Liver (tissue), 9 donors: ENCODE data around the gene CACNA1I. TPM values are rescaled to one million over a fixed set of nuclear protein-coding genes. Genes with fewer than 3 reads are reported as not detected.

Experiments
- DNase-seq: peaks from one replicate; pipeline ENCODE4 v3.0.0-alpha.2; 2017; ENCODE audit warnings: low spot score
- H3K27ac ChIP-seq, 2 donors: one replicate each; pipeline ENCODE4 v1.7.0; 2013; ENCODE audit warnings: inconsistent platforms in 2 of 2, low read length in 2 of 2, control low read depth in 1 of 2, low read depth in 1 of 2, mild to moderate bottlenecking in 1 of 2
- H3K27me3 ChIP-seq, 4 donors: one replicate each; pipeline versions ENCODE4 v1.6.1 to v1.7.0; 2013; ENCODE audit warnings: low read length in 3 of 4, inconsistent platforms in 1 of 4, mild to moderate bottlenecking in 1 of 4, moderate library complexity in 1 of 4; ENCODE audit not compliant: control insufficient read depth in 4 of 4, insufficient read depth in 4 of 4
- H3K36me3 ChIP-seq, 4 donors: one replicate each; pipeline versions ENCODE4 v1.6.1 to v1.7.0; 2013; ENCODE audit warnings: low read length in 3 of 4, mild to moderate bottlenecking in 3 of 4, low read depth in 1 of 4, moderate library complexity in 1 of 4; ENCODE audit not compliant: control insufficient read depth in 4 of 4, insufficient read depth in 3 of 4
- H3K4me1 ChIP-seq, 4 donors: one replicate each; pipeline versions ENCODE4 v1.6.1 to v1.7.0; 2013; ENCODE audit warnings: low read length in 3 of 4, mild to moderate bottlenecking in 3 of 4, moderate library complexity in 1 of 4; ENCODE audit not compliant: control insufficient read depth in 4 of 4, insufficient read depth in 4 of 4
- H3K4me3 ChIP-seq, 3 donors: one replicate each; pipeline versions ENCODE4 v1.6.1 to v1.7.0; 2013; ENCODE audit warnings: low read length in 3 of 3, control low read depth in 1 of 3, low read depth in 1 of 3, mild to moderate bottlenecking in 1 of 3
- H3K9ac ChIP-seq, 2 donors: one replicate each; pipeline ENCODE4 v1.7.0; 2013; ENCODE audit warnings: low read length in 2 of 2, mild to moderate bottlenecking in 2 of 2, moderate library complexity in 2 of 2, control low read depth in 1 of 2, low read depth in 1 of 2
- H3K9me3 ChIP-seq, 4 donors: one replicate each; pipeline versions ENCODE4 v1.6.1 to v1.7.0; 2013; ENCODE audit warnings: low read length in 3 of 4; ENCODE audit not compliant: control insufficient read depth in 4 of 4
- EGR1 ChIP-seq, 2 donors: IDR thresholded peaks; 2 replicates each; pipeline ENCODE4 v1.6.1; 2016 to 2018; ENCODE audit warnings: antibody characterized with exemption in 2 of 2, low read depth in 2 of 2
- FOXA1 ChIP-seq: IDR thresholded peaks from 2 replicates; pipeline ENCODE4 v1.6.1; 2016; ENCODE audit warnings: antibody characterized with exemption
- FOXA2 ChIP-seq: IDR thresholded peaks from 2 replicates; pipeline ENCODE4 v1.6.1; 2016; ENCODE audit warnings: antibody characterized with exemption
- GABPA ChIP-seq, 2 donors: IDR thresholded peaks in 1 of 2; conservative IDR thresholded peaks in 1 of 2; 2 replicates each; pipeline ENCODE4 v1.6.1; 2016; ENCODE audit warnings: antibody characterized with exemption in 2 of 2, mild to moderate bottlenecking in 1 of 2, moderate library complexity in 1 of 2
- HNF4A ChIP-seq, 2 donors: conservative IDR thresholded peaks; 2 replicates each; pipeline ENCODE4 v1.6.1; 2016; ENCODE audit warnings: antibody characterized with exemption in 2 of 2, mild to moderate bottlenecking in 2 of 2
- HNF4G ChIP-seq: IDR thresholded peaks from 2 replicates; pipeline ENCODE4 v1.6.1; 2016; ENCODE audit warnings: antibody characterized with exemption
- JUND ChIP-seq, 2 donors: IDR thresholded peaks; 2 replicates each; pipeline ENCODE4 v1.6.1; 2016; ENCODE audit warnings: antibody characterized with exemption in 2 of 2
- NR2F2 ChIP-seq: IDR thresholded peaks from 2 replicates; pipeline ENCODE4 v1.6.1; 2016; ENCODE audit warnings: antibody characterized with exemption
- RAD21 ChIP-seq, 2 donors: IDR thresholded peaks; 2 replicates each; pipeline ENCODE4 v1.6.1; 2016; ENCODE audit warnings: antibody characterized with exemption in 2 of 2, mild to moderate bottlenecking in 2 of 2
- RXRA ChIP-seq, 2 donors: IDR thresholded peaks; 2 replicates each; pipeline ENCODE4 v1.6.1; 2017 to 2018; ENCODE audit warnings: antibody characterized with exemption in 2 of 2, mild to moderate bottlenecking in 1 of 2
- SP1 ChIP-seq: IDR thresholded peaks from 2 replicates; pipeline ENCODE4 v1.6.1; 2018; ENCODE audit warnings: antibody characterized with exemption, mild to moderate bottlenecking
- TAF1 ChIP-seq: conservative IDR thresholded peaks from 2 replicates; pipeline ENCODE4 v1.6.1; 2016; ENCODE audit warnings: antibody characterized with exemption, mild to moderate bottlenecking
- YY1 ChIP-seq: IDR thresholded peaks from 2 replicates; pipeline ENCODE4 v1.6.1; 2016; ENCODE audit warnings: antibody characterized with exemption, mild to moderate bottlenecking
- WGBS: extraction: QIAGEN DNeasy Blood & Tissue Kit; methylation state at CpG from one replicate; pipeline ENCODE4 v1.1.7; 2013; 5-methylcytosine and 5-hydroxymethylcytosine counted together
- polyA plus RNA-seq, 2 donors: library from polyadenylated mRNA; stranded (reverse) in 1 of 2; unstranded in 1 of 2; fragments of 200-250 nt in 1 of 2; fragments of >200 nt in 1 of 2; fragmentation: Nextera tagmentation in 1 of 2; extraction: Ambion mirVana in 1 of 2; gene quantifications; one replicate each; pipeline versions ENCODE4 v1.2.1 to v1.2.3, GENCODE V29; 2013 to 2015
- total RNA-seq, 2 donors: library from RNA; depleted of rRNA; stranded (reverse); fragments of >200 nt; gene quantifications; one replicate each; pipeline ENCODE4 v1.2.3, GENCODE V29; 2014
- TF ChIP-seq, protein P1 (sequence below): IDR thresholded peaks from 2 replicates; pipeline ENCODE4 v1.6.1; 2016; ENCODE audit warnings: antibody characterized with exemption
- TF ChIP-seq, protein P2 (sequence below): IDR thresholded peaks from 2 replicates; pipeline ENCODE4 v1.6.1; 2016; ENCODE audit warnings: antibody characterized with exemption, mild to moderate bottlenecking
- TF ChIP-seq, protein P3 (sequence below): IDR thresholded peaks from 2 replicates; pipeline ENCODE4 v1.6.1; 2016; ENCODE audit warnings: antibody characterized with exemption
- TF ChIP-seq, protein P4 (sequence below): fragments of 150-350 bp; IDR thresholded peaks from 2 replicates; pipeline ENCODE4 v1.5.1; 2017; ENCODE audit warnings: improper control_type of control experiment, low read depth, low read length; ENCODE audit not compliant: missing input control
- TF ChIP-seq, protein P5 (sequence below): IDR thresholded peaks from 2 replicates; pipeline ENCODE4 v1.6.1; 2016; ENCODE audit warnings: antibody characterized with exemption
- donor health status: healthy.
- donor health status: healthy.
- donor health status: healthy.
- donor health status: healthy.
- donor health status: healthy.

Gene CACNA1I
- total and polyA plus RNA-seq, 4 donors, result under 0.01 to 0.14 (median 0.01) TPM; not detected in 1

DNA sequence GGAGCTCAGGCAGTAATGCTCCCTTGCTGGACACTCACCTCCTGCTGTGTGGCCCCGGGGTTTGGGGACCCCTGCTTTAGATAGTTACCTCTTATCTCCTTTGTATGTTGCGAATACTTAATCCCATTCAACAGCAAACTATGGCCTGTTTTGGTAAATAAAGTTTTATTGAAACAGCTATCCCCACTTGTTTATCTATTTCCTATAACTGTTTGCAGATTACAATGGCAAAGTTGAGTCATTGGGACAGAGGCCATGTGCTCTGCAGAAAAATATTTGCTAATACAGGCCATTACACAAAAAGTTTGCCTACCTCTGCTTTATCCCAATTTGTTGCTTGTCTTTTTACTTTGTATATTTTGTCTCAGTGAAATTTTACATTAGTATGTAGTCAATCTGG is 68.4 kb downstream of the CACNA1I start:
- no peak overlapping the region for H3K4me3 ChIP-seq
- H3K27ac ChIP-seq, result no peak overlapping the region
- DNase-seq, result no peak
- H3K36me3 ChIP-seq, result no peaks in the 10 kb centered on the region
- 45% methylated on average over 2 of the region's 2 CpGs for WGBS
- no peak for TF ChIP-seq FOXA2
- TF ChIP-seq TAF1, result no peak
- TF ChIP-seq HNF4G, result no peak
- TF ChIP-seq, protein P1, sequence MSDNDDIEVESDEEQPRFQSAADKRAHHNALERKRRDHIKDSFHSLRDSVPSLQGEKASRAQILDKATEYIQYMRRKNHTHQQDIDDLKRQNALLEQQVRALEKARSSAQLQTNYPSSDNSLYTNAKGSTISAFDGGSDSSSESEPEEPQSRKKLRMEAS, result no peak
- peak in 1 of 2 donors; percentile 78 for TF ChIP-seq EGR1 (IDR thresholded peaks at IDR 0.05; ENCODE audit: low read depth in 2 of 2)
- TF ChIP-seq, protein P2, sequence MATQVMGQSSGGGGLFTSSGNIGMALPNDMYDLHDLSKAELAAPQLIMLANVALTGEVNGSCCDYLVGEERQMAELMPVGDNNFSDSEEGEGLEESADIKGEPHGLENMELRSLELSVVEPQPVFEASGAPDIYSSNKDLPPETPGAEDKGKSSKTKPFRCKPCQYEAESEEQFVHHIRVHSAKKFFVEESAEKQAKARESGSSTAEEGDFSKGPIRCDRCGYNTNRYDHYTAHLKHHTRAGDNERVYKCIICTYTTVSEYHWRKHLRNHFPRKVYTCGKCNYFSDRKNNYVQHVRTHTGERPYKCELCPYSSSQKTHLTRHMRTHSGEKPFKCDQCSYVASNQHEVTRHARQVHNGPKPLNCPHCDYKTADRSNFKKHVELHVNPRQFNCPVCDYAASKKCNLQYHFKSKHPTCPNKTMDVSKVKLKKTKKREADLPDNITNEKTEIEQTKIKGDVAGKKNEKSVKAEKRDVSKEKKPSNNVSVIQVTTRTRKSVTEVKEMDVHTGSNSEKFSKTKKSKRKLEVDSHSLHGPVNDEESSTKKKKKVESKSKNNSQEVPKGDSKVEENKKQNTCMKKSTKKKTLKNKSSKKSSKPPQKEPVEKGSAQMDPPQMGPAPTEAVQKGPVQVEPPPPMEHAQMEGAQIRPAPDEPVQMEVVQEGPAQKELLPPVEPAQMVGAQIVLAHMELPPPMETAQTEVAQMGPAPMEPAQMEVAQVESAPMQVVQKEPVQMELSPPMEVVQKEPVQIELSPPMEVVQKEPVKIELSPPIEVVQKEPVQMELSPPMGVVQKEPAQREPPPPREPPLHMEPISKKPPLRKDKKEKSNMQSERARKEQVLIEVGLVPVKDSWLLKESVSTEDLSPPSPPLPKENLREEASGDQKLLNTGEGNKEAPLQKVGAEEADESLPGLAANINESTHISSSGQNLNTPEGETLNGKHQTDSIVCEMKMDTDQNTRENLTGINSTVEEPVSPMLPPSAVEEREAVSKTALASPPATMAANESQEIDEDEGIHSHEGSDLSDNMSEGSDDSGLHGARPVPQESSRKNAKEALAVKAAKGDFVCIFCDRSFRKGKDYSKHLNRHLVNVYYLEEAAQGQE, result no peak
- TF ChIP-seq, protein P3, sequence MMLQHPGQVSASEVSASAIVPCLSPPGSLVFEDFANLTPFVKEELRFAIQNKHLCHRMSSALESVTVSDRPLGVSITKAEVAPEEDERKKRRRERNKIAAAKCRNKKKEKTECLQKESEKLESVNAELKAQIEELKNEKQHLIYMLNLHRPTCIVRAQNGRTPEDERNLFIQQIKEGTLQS, result no peak
- no peak for TF ChIP-seq YY1
- TF ChIP-seq FOXA1, result no peak
- TF ChIP-seq SP1, result no peak
- no peak for TF ChIP-seq NR2F2
- TF ChIP-seq, protein P4, sequence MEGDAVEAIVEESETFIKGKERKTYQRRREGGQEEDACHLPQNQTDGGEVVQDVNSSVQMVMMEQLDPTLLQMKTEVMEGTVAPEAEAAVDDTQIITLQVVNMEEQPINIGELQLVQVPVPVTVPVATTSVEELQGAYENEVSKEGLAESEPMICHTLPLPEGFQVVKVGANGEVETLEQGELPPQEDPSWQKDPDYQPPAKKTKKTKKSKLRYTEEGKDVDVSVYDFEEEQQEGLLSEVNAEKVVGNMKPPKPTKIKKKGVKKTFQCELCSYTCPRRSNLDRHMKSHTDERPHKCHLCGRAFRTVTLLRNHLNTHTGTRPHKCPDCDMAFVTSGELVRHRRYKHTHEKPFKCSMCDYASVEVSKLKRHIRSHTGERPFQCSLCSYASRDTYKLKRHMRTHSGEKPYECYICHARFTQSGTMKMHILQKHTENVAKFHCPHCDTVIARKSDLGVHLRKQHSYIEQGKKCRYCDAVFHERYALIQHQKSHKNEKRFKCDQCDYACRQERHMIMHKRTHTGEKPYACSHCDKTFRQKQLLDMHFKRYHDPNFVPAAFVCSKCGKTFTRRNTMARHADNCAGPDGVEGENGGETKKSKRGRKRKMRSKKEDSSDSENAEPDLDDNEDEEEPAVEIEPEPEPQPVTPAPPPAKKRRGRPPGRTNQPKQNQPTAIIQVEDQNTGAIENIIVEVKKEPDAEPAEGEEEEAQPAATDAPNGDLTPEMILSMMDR, result no peak
- TF ChIP-seq, protein P5, sequence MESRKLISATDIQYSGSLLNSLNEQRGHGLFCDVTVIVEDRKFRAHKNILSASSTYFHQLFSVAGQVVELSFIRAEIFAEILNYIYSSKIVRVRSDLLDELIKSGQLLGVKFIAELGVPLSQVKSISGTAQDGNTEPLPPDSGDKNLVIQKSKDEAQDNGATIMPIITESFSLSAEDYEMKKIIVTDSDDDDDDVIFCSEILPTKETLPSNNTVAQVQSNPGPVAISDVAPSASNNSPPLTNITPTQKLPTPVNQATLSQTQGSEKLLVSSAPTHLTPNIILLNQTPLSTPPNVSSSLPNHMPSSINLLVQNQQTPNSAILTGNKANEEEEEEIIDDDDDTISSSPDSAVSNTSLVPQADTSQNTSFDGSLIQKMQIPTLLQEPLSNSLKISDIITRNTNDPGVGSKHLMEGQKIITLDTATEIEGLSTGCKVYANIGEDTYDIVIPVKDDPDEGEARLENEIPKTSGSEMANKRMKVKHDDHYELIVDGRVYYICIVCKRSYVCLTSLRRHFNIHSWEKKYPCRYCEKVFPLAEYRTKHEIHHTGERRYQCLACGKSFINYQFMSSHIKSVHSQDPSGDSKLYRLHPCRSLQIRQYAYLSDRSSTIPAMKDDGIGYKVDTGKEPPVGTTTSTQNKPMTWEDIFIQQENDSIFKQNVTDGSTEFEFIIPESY, result no peak
- TF ChIP-seq RXRA (IDR thresholded peaks at IDR 0.05), result peak in 1 of 2 donors; percentile 47
- no peak for TF ChIP-seq GABPA (IDR thresholded peaks at IDR 0.05 in 1 of 2, conservative IDR thresholded peaks at IDR 0.05 in 1 of 2)
- TF ChIP-seq HNF4A (conservative IDR thresholded peaks at IDR 0.05), result peak in 1 of 2 donors; percentile 38
- TF ChIP-seq JUND (IDR thresholded peaks at IDR 0.05), result peak; percentile 82 to 96
- no peak for TF ChIP-seq RAD21 (IDR thresholded peaks at IDR 0.05)
- H3K9me3 ChIP-seq, result no peaks in the 10 kb centered on the region
- no peaks in the 10 kb centered on the region for H3K4me1 ChIP-seq
- no peak overlapping the region for H3K9ac ChIP-seq
- peaks cover 0 to 9% (median 0%) of the 10 kb centered on the region in 4 donors for H3K27me3 ChIP-seq
